DMS53 (cell line): Measurements from ENCODE around the gene LDLRAD4.

Experiments used
- DNase-seq: peaks from one replicate; lab custom pipeline; 2025; lab: John Stamatoyannopoulos, UW

The LDLRAD4 gene

GRCh38 chr18:13309031-13309747 is 90.6 kb downstream of the LDLRAD4 start:
- DNase-seq = no peak

- DNase-seq = no peak
Measured at GRCh38 chr18:13309748-13310670, 91.4 kb downstream of the LDLRAD4 start.

DNA sequence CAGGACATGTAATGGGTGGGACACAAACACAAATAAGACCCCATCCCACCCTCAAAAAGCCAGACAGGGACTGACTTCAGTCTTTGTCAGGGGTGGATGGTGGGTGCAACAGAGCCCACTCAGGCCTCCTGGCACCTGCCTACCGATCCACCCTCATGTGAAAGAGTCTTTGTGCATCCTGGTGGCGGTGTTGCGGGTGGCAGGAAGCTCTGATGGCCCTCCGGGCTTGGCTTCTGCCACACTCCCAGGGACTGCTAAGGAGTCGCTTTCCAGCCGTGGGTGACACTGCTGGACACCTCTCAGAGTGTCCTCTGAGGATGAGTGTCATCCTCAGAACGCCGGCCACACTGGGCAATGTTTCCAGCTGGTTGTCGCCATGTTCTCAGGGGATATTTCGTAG is 92.6 kb downstream of the LDLRAD4 start:
- DNase-seq = no peak

- no peak for DNase-seq
Measured at GRCh38 chr18:13312515-13312914, 94.0 kb downstream of the LDLRAD4 start.

- DNase-seq = no peak
Measured at GRCh38 chr18:13313006-13313686, 94.6 kb downstream of the LDLRAD4 start.

GRCh38 chr18:13315000-13315399 is 96.4 kb downstream of the LDLRAD4 start:
- no peak for DNase-seq

DNA sequence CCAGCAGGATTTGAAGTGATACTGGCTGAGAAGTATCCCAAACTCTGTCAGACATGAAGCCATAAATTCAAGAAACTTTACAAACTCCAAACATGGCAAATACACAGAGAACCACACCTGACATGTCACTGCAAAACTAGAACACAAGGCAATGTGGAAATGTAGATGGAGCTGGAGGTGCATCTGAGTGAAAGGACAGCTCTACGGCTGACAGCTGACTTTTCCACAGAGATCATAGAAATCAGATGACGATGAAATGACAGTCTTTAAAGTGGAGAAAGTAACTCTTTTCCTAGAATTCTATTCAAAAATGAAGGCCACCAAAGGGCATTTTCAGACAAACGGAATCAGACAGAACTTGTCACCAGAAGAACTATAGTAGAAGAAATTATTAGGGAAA is 97.5 kb downstream of the LDLRAD4 start:
- peak; percentile 45 for DNase-seq

GRCh38 chr18:13317801-13318200 is 99.2 kb downstream of the LDLRAD4 start:
- DNase-seq = no peak

- no peak for DNase-seq
Measured at GRCh38 chr18:13318731-13319501, 100.4 kb downstream of the LDLRAD4 start.

DNA sequence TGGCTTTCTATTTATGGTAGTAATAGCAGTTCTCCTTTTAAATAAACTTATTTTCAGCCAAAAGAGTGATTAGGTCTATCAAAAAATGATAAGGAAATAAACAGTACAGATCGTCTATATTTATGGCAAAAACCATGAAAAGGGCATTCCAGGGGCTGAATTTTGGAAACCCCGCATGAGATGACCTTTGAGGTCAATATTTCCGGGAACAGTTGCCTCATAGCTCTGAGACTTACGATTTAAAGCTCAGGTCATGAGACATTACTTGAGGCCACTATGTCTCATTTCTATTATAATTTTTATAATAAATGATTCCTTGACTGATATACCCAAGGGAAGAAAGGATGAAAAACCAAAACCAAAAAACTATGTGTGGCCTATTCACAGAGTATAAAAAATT is 101.1 kb downstream of the LDLRAD4 start:
- no peak for DNase-seq

GRCh38 chr18:13320096-13320495 is 101.5 kb downstream of the LDLRAD4 start:
- DNase-seq = no peak

DNA sequence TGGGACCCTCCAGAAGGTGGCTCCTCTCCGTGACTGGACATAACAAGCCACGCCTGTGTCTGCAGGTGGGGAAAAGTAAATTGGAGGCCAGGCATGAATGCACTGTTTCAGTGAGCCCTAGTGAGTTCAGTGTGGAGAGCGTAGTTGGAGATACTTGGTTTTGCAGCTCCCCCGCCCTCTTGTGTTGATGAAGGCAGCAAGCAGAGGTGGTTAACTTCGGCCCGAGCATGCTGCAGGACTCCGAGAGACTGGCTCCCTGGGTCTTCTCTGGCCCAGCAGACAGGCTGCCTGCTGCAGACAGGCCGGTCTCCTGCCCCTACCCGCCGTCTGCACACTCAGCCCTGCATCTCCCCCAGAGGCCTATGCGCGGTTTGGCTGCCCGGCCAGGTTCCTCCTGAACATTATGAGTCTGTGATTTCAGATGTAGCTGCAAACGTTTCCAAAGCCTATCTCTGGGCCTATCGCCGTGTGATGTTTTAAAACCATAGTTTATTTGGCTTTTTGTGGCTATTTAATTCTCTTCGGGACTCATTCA is 102.4 kb downstream of the LDLRAD4 start:
- DNase-seq = no peak

DNA sequence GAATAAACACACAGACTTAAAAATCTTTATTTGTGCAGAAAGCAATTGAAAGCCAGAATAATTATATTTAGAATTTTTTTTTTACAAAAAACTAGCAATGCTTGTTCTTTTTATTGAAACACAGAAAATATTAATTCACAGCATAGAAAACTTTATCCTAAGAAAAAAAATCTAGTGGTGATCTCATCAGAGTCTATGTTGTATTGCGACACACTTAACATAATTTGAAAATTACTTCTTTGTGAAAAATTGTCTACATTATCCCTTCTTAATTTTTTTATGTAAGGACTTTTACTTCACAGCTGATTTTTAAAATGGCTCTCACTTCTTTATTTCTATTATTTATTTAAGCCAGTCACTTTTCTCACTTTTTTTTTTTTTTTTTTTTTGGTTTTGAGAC is 103.4 kb downstream of the LDLRAD4 start:
- no peak for DNase-seq

GRCh38 chr18:13323186-13323585 is 104.6 kb downstream of the LDLRAD4 start:
- DNase-seq = no peak

- no peak for DNase-seq
Measured at GRCh38 chr18:13324880-13325279, 106.3 kb downstream of the LDLRAD4 start.

DNA sequence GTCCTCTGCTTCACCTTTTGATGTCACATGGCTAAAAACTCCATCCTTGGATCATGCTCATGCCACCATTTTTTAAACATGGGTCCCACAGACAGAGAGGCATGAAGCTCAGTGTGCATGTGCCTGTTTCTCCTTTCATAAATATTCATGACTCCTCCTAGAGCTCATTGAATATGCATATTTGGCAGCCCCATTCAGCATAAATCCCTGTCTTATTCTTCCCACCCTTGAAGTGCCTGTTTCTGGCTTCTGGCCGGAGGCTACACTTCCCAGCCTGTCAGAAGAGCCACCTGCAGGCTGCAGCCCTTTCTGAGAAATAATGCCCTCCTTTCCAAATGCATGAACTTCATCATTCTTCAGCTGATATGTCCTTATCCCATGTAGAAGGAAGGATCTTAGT is 109.7 kb downstream of the LDLRAD4 start:
- DNase-seq = no peak

DNA sequence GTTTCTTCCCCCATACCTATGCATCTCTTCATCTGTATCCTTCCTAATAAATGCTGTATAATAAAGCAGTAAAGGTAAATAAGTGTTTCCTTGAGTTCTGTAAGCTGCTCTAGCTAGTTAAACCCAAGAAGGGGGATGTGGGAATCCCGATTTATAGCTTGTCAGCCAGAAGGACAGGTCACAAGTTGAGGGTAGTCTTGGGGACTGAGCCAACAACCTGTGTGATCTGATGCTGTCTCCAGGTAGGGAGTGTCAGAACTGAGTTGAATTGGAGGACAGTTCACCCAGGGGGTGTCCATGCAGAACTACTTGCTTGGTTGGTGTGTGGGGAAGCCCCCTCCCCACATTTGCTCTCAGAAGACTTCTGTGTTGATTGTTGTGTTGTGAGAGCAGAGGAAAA is 112.4 kb downstream of the LDLRAD4 start:
- no peak for DNase-seq

GRCh38 chr18:13331846-13332245 is 113.3 kb downstream of the LDLRAD4 start:
- DNase-seq = no peak

DNA sequence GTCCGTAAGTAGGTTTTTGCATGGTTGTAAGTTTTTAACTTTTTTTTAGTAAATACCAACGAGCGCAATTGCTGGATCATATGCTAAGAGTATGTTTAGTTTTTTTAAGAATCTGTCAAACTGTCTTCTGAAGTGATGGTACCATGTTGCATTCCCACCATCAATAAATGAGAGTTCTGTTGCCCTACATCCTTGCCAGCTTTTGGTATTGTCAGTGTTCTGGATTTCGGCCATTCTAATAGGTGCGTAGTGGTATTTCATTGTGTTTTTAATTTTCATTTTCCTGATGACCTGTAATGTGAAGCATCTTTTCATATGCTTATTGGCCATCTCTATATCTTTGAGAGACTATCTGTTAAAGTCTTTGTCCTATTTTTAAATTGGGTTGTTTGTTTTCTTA is 114.3 kb downstream of the LDLRAD4 start:
- DNase-seq = no peak

DNA sequence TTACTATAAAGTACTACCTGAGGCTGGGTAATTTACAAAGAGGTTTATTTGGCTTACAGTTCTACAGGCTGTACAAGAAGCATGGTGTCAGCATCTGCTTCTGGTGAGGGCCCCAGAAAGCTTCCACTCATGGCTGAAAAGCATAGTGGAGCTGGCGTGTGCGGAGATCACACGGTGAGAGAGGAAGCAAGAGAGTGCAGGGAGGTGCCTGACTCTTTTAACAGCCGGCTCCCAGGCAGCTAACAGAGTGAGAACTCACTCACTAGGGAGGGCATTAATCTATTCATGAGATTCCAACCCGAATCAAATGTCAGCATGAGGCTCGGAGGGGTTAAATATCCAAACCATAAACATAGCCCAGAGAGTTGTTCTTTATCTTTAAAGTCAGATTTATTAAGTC is 117.3 kb downstream of the LDLRAD4 start:
- no peak for DNase-seq

- DNase-seq = no peak
Measured at GRCh38 chr18:13336841-13337240, 118.3 kb downstream of the LDLRAD4 start.

DNA sequence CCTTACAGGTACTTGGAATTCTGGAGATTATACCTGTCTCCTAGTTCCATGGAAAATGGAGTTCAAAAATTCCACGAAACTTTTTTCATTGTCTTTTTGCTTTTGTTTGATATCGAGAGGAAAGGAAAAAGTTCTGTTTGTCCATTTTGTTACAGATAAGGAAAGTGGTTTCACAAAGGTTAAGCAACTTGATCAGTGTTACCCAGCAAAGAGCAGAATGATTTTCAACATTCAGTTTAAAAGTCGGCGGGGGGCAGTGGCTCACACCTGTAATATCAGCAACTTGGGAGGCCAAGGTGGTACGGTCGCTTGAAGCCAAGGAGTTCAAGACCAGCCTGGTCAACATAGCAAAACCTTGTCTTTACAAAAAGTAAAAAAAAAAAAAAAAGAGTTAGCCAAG is 118.8 kb downstream of the LDLRAD4 start:
- DNase-seq = no peak
